ENCODE results near the gene HDAC4.

The HDAC4 gene

DNA sequence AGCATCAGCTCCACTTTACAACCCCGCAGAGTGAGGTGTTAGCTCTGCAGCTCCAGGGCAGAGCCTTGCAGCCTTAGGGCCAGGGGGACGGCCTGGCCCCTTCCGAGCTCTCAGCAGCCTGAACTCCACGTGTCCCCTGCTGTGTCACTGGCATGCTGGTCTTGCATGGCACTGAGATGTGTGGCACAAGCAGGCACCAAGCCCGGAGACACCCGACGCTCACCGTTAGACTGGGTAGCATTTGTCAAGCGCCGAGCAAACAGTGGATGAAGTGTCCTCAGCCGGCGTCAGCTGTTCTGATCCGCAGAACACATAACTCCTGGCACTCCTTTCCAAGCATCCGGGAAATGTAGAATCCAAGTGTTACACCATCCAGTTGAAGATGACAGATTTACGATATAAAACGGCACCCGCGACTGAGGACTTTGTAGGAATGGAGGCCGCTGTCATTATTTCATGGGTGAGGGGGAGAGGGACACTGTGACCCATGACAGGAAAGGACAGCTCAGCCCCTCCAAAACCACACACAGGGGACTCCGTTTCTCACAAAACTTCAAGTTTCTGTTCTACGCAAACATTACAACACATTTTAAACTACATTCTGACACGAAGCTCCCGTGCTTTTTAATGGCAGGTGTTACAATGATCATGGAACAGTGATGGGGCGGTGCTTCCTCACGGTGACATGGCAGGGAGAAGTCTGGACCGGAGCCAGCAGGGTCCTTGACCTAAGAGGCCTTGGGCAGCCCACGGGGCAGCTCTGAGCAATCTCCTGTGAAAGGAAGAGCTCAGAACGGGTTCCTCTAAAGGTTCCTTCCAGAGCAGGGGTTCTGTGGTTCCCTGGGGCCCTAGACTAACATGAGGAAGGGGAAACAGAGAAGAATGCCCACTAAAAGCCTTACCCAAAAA lies 89.4 kb downstream of the HDAC4 start:
- in situ Hi-C loops (cut with MboI; ENCODE audit: low sequenced_read_pairs), result no loop called here

DNA sequence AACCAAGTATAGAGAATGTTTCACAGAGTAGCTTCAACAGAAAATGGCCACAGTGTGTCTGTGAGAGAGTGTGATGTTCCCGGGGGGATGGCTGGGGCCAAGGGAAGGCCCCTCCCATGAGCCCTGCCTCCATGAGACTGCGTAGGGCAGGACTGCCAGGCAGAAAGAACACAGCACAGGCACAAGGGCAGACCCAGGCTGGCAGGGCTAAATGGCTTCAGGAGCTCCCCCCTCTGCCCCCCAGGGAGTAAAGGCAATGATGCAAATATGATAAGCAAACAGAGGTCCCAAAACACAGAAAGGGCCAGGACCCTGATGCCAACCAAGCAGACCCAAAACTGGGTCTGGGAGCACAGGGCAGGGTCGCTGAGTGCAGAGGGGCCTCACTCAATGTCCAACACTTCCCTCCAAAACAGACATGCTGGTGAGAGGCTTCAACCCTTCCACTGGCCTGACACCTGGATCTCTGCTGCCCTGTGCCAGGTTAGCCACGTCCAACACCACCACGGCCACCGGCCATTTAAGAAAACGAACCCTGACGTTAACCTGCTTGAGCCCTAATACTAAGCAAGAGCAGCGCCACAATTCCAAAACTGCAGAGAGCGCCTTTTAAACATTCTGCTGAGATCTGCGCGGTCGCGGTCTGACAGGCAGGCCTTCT lies 90.3 kb downstream of the HDAC4 start:
- in situ Hi-C loops (cut with MboI; ENCODE audit: low sequenced_read_pairs), result no loop called here

DNA sequence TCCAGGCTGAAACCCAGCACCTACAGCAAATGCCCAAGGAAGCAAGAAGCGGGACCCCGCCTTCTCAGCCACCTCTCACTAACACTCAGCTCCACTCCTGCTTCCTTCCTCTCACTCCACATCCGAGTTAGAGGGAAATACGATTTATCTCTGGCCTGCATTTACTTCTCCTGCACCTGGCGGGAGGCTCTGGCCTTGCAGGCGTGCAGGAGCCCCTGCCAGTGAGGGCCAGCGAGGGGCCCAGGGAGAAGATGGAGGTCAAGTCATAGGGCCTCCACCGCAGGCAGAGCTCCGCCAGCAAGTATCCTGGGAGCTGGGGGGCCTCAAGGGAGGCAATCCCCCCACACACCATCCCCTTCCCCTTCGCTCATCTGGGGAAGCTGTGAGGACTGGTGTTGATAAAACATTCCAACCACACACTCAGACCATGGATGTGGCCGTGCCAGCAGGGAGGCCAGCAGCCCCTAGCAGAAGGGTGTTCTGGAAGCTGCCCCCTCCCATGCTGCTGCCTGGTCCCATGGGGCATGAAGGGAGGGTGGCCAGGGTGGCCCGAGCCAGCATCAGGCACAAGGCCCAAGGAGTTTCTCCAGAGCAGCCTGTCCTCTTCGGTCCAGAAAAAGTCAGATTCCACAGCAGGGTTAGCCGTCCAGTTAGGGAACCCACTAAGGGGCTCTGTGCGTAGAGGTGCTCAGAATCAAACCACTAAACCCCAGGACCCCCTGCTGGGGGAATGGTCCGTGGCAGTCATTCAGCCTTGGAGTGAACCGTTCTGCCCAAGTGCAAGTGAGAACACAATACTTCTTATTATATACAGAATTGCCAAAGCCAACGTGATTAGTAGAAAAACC lies 91.2 kb downstream of the HDAC4 start:
- in situ Hi-C loops (cut with MboI; ENCODE audit: low sequenced_read_pairs), result no loop called here

DNA sequence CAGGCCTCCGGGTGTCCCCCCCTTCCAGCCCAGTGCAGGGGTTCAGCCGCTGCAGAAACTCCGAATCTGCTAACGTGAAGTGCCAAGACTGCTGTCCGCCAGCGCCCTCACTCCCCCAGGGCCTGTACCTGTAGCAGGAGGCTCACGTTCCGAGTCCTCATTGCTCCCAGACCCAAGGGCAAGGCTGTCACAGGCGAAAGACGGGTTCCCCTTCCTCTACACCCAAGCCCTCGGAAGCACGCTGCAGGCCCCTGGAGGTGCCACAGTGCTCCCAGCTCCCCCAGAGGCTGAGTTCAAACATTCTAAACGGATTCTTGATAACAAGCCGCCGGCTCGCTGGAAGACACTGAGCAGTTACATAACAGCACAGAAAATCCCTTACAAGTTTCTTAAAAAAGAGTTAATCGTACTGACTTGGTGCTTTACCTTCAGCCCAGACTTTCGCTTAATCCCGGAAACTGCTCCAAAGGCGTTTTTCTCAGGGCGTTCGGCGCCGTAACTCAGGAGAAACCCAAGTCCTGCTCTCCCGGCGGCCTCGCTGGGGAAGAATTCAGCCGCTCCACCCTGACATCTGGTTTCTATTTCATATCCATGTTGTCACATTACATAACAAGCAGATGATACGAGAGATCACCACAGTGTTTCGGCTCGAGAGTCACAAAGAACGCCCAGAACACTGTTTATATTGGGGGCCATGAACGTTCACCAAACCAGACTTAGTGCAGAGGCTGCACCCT lies 92.0 kb downstream of the HDAC4 start:
- in situ Hi-C loops (cut with MboI; ENCODE audit: low sequenced_read_pairs), result no loop called here

DNA sequence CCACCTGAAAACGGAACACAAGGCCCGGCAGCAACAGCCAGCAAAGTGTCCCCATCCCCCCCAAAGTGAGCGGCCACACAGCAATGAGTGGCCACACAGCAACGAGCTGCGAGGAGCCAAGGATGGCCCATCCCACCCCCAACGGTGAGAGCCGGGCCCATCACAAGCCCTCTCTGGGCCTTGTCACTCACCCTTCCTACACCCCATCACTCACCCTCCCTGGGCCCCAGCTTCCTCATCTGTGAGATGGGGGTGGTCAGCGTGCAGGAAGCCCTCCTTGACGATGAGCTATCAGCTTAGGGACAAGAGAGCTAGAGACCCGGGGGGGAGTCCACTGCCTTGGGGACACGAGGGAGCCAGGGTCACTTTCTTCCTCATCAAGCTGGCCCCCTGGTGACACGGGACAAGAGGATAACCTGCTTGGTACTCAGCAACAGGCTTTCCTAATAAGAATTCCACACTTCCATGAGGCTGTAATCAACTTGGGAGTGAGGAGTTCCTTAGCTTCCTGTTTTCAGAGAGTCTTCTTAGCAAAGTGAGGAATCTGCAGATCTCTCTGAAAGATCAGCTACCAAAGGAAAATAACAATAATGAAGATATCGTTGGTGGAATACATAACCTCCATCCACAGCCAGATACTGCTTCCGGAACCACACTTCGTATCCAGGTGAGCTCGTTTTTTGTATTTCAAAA lies 92.8 kb downstream of the HDAC4 start:
- in situ Hi-C loops (cut with MboI; ENCODE audit: low sequenced_read_pairs), result no loop called here

DNA sequence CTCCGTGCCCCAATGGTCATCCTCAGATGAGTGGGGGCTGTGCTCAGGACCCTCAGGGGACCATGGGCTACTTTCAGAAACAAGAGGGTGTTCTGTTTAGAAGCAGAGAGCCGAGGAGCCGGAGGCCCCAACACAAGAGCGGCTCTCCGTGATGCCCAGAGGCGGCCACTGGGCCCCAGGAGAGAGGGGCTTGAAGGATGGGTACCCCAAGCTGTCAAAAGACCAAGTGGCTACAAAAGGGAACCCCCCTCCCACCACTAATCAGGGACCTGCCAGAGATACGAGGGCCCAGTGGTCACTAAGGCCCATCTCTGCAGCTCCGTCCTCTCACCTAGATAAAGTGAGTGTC lies 93.6 kb downstream of the HDAC4 start:
- in situ Hi-C loops (cut with MboI; ENCODE audit: low sequenced_read_pairs), result no loop called here

DNA sequence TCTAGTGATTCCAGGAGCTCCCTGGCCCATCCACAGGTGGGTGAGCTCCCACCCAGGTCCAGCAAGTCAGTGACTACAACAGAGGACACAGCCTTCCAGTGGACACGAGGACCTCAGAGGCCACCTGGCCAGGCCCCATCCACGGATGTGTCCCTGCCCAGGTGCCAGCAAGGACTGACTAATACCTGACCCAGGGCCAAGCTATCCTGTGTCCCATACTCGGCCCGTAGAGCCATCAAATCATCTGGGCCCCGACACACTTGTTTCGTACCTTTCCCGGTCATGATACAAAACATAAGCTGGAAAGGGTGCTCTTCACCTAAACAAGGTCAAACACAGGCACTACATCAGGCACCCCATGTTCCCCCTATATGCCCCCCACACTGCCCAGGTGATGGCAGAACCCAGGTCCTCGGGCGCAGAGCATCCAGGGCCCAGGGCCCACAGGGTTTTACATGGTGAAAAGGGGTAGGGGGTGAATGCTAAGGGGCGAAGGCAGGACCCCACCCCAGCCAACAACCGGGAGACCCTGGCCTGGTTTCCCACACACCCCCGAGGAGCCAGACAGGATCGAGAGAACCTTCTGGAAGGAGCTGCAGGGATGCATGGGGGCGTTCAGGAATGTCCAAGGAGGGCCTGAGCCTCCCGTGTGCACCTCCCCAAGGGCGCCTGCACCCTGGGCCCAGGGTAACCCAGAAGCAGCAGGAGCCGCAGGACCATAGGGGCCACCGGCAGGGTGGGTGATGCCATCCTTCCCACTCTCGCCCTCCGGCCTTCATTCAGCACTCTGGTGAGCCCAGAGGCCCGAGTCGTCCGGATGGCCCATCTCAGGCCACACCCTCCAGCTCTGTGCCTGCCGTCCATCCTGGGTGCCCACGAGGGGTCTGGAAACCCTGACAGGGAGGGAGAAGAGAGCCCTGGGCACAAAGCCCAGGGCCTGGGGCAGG lies 94.3 kb downstream of the HDAC4 start:
- in situ Hi-C loops (cut with MboI; ENCODE audit: low sequenced_read_pairs), result no loop called here

DNA sequence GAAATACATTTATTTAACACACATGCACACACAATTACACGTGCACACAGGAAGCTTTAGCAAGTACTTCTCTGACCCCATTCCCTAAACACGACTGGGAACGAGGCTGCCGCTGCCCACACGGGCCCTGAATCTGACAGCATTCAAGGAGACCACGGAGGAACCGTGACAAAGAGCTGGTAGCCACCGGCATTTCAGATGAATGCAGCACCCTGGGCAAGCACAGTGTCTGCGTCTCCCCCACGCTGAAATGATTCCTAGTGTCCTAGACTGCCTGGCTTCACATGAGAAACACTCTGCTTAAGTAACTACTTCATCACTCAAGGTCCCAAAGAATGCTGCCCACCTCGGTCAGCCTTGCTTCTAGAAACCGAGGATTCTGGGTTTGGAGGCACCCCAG lies 95.0 kb downstream of the HDAC4 start:
- in situ Hi-C loops (cut with MboI; ENCODE audit: low sequenced_read_pairs), result no loop called here

DNA sequence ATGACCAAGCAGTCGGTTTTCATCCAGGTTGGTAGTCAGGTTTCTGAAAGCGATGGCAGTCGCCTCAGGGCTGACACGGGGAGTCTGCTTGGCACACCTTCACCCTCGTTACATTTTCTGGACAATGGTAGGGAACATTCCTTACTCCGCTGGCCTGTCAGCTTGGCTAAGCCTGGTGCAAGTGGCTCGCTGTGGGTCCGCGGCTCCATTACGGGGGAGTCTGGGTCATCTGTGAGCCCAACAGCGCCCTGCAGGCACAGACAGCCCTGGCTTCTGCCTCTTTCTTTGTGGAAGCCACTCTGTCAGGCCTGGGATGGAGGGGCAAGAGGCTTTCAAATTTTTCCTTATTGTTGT lies 95.6 kb downstream of the HDAC4 start:
- in situ Hi-C loops (cut with MboI; ENCODE audit: low sequenced_read_pairs), result no loop called here

DNA sequence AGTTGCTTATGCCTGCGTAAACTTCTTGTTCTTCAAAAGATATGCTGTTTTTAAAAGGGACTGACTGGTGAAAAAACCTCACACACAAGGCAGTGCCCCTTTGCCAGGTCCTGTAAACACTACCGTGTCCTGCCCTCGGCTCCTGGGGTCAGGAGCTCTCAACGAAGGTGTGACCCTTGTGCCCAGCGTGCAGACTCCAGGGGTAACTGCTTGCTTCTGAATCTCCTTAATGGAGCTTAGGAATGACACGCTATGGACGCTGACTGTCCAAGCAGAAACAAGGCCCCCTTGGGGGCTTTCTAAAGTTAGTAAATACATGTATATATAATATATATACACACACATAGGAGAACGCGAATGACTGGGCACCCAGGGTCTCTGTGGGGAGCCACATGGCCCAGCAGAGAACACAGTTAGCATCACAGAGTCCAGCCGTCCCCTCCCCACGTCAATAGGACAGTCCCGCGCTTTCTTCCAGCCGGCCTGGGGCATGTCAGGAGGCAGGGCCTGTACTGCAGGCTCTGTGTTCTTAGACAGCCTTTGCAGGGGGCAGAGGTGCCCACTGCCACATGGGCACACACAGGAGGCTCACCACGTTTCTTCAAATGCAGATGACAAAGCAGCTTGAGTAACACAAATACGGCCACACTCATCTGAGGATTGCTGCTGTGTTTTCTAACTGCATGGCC lies 96.1 kb downstream of the HDAC4 start:
- in situ Hi-C loops (cut with MboI; ENCODE audit: low sequenced_read_pairs), result no loop called here

DNA sequence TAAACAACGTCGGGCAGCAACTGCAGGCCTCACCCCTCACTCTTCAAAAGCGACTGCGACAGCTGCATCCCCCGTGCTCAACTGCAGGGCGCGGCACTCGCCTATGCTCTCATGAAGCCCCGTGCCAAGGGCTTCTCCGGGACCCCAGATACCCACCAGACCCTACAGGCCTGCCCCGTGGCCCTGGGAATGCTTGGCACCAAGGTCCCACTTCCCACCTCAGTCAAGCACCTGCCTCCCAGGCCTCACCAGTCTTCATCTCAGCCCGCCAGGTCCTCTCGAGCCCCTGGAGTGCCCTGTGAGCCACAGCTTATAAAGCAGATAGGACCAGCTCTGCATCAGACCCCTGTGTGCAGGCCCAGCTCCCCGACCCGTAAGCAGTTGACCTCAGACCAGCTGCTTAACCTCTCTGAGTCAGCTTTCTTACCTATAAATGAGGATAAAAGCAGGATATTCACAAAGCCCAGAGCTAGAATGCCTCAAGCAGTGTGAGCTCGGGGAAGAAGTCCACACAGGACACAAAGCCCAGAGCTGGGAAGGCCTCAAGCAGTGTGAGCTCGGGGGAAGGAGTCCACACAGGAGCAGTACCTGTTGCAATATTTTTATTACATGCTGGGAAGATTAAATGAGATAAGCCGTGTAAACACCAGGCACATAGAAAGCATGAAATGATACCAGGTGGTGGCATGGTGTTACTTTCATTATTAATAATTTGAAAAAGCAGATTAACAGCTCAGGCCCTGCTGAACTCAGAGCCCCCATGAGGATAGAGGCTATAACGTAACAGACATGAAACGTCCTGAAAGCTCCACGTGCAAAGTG lies 96.9 kb downstream of the HDAC4 start:
- in situ Hi-C loops (cut with MboI; ENCODE audit: low sequenced_read_pairs), result no loop called here

DNA sequence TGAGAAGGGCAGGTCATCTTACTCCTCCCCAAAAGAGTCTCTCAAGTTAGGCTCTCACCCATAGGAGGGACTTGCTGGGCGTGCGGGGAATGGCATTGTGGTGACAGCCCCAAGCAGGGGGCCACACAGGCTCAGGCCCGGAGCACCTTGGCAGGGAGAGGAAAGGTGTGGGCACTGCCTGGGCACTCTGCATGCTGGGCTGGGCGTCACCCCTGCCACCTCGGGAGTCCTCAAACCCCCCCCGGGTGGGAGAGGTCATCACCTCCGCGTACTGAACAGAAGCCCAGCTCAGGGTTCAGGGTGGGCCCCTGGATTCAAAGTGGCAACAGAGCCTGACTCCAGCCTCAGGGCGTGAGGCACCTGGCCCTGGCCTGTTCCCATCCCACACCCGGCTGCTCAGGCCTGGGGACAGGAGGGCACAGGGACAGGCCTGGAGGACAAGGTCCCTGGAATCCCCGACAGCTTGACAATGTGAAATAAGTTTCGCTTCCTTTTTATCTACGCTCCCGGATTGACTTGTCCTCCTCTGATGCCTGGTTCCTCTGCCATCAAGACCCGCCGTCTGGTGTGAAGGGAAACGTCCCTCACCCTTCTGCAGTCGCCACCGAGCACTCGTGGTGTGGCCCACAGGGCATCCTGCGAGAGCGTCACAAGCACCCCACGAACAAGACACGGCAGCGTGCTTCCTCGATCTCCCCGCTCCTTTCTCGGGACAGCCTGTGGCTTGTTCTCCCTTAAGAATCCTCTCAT lies 97.8 kb downstream of the HDAC4 start:
- in situ Hi-C loops (cut with MboI; ENCODE audit: low sequenced_read_pairs), result no loop called here

DNA sequence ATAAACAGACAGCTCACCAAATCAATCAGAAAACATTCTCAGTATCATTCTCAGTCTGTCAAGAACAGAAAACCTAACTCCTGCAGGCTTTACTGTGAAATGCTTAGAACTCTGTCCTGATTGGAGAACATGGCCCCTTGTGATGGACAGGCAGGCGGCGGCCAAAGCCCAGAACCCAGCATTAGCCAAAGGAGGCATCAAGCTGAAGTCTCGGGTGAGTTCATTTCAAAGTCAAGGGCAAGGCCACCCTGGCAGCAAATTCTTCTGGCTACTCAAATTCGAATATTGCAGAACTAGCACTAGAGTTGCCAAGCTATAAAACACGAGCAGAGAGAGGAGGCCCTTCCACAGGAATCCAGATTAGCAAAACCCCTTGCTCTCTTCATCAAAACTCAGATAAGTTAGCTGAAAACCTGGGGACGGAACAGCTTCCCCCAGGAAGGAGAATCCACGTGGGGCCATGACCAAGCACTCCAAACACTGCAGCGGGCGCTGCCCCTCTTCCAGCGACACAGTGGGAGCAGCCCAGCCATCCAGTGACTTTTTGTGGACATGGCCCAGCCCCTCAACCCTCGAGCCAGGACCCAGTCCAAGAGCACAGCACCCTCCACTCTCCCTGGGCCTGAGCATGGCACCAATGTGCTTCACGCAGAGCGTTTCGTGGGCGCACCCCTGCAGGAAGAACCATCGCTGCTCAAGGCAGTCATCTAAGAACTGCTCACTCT lies 98.6 kb downstream of the HDAC4 start:
- in situ Hi-C loops (cut with MboI; ENCODE audit: low sequenced_read_pairs), result no loop called here

DNA sequence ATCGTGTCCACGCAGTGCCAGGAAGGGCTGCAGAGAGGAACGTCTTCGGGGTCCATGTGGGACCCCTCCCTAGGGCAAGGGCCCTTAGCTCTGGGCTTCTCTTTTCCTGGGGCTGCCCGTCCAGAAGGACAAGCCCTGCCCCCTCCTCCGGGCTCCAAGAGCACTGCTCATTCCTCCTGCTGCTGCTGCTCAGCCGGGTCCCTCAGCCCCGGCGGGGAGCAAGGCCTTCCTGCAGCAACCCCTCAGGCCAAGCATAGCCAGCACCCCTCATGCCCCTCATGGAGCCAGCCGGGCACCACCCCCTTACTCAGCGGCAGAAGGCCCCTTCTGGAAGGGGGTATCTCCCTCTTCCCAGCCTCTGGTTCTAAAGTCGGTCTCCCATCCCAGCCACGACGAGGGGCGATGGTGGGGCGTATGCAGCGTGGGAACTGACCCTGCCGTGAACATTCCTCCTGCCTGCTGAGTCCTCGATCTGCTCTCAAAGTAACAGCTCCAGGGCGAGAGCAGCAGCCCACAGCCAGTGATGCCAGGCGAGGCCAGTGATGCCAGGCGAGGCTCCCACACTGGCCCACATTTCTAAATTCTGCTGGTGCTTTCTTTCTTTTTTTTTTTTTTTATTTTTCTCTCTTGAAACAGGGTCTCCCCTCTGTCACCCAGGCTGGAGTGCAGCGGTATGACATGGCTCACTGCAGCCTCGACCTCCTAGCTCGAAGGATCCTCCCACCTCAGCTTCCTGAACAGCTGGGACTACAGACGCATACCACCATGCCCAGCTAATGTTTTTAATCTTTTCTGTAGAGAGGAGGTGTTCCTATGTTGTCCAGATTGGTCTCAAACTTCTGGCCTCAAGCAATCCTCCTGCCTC lies 99.7 kb downstream of the HDAC4 start:
- in situ Hi-C loops (cut with MboI; ENCODE audit: low sequenced_read_pairs), result no loop called here

DNA sequence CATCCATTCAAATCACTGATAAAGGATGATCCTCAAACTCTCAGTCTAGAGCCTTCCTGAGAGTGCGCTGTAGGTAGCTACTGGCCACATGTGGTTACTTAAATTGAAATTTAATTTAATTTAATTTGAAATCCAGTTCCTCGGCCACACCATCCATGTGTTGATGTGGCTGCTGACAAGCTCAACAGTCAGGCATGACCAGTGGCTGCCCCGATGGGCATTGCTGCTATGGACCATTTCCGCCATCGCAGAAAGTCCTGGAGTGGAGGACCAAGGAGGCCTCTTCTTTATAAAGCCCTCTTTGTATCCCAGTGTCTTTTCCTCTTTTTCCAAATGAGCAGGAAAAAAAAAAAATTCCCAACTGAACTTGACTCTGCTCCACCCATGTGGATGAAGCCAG lies 100.6 kb downstream of the HDAC4 start:
- in situ Hi-C loops (cut with MboI; ENCODE audit: low sequenced_read_pairs), result no loop called here

Data from HL-60/S4 treated with phorbol 12-myristate 13-acetate at 8.2 ng/mL for 4 days and 3 days (cell line).